Esophagus muscularis mucosa (tissue), 4 donors: Measurements from ENCODE around the gene CRYM. TPM values are rescaled to one million over a fixed set of nuclear protein-coding genes. Genes with fewer than 3 reads are reported as not detected.
A peak's percentile ranks its signal among the peaks of the same experiment; 100 is the strongest.
"Not testable (repeated sequence)": the region's sequence is repeated elsewhere in the genome, so short reads cannot be mapped to it uniquely, and the experiment has no call there.

ENCODE experiments used
- DNase-seq: peaks from one replicate; pipeline ENCODE4 v3.0.0-alpha.2; 2017; ENCODE audit errors: extremely low spot score
- H3K27ac ChIP-seq, 4 donors: fragments of 200-600 bp; sonication (generic); replicated peaks in 1 of 4; 1 replicate in 3 of 4; 2 replicates in 1 of 4; pipeline ENCODE4 v1.5.1; 2016 to 2019; ENCODE audit warnings: mild to moderate bottlenecking in 1 of 4
- H3K27me3 ChIP-seq, 4 donors: fragments of 200-600 bp; sonication (generic); one replicate each; pipeline versions ENCODE4 v1.5.1 to v1.6.0; 2016 to 2019
- H3K36me3 ChIP-seq, 4 donors: fragments of 200-600 bp; sonication (generic); one replicate each; pipeline ENCODE4 v1.5.1; 2016 to 2019
- H3K4me1 ChIP-seq, 4 donors: fragments of 200-600 bp; sonication (generic); one replicate each; pipeline ENCODE4 v1.5.1; 2016 to 2019
- H3K4me3 ChIP-seq, 4 donors: fragments of 200-600 bp; sonication (generic); 1 replicate in 2 of 4; 2 replicates in 2 of 4; pipeline ENCODE4 v1.5.1; 2016 to 2019; ENCODE audit warnings: mild to moderate bottlenecking in 4 of 4, moderate library complexity in 1 of 4
- H3K9me3 ChIP-seq, 4 donors: fragments of 200-600 bp; sonication (generic); 1 replicate in 3 of 4; 2 replicates in 1 of 4; pipeline ENCODE4 v1.5.1; 2016 to 2019
- CTCF ChIP-seq, 3 experiments: fragments of 200-600 bp in 2 of 3; fragments of 450-650 bp in 1 of 3; sonication (generic) in 2 of 3; IDR thresholded peaks; one replicate each; pipeline ENCODE4 v1.5.1; 2017 to 2019; ENCODE audit warnings: antibody characterized with exemption in 3 of 3, mild to moderate bottlenecking in 2 of 3, moderate library complexity in 1 of 3
- EP300 ChIP-seq: sonication (generic); formaldehyde crosslinking; IDR thresholded peaks from one replicate; pipeline ENCODE4 v1.6.1; 2017; ENCODE audit warnings: antibody characterized with exemption
- POLR2A ChIP-seq: fragments of 450-650 bp; IDR thresholded peaks from one replicate; pipeline ENCODE4 v1.6.1; 2017; ENCODE audit warnings: antibody characterized with exemption, moderate library complexity, mild to moderate bottlenecking, low read depth
- POLR2AphosphoS5 ChIP-seq, 2 donors: sonication (generic); formaldehyde crosslinking; IDR thresholded peaks; one replicate each; pipeline ENCODE4 v1.6.1; 2017; ENCODE audit warnings: antibody characterized with exemption in 2 of 2
- WGBS: methylation state at CpG from one replicate; pipeline ENCODE4 v1.1.5; 2018; 5-methylcytosine and 5-hydroxymethylcytosine counted together
- intact Hi-C: fragments of 100-400 bp; cut with DNase I; formaldehyde crosslinking; loops from one replicate; pipeline ENCODE4 v1.15.1; 2023
- total RNA-seq, 4 donors: library from RNA; depleted of rRNA; stranded (reverse); fragments of >200 nt; gene quantifications; one replicate each; pipeline versions ENCODE4 v1.1.0 to v1.2.1, GENCODE V29; 2016

The CRYM gene
- total RNA-seq, 4 donors from 2014 or later, result 1.0 to 1.2 TPM; not detected in 2

DNA sequence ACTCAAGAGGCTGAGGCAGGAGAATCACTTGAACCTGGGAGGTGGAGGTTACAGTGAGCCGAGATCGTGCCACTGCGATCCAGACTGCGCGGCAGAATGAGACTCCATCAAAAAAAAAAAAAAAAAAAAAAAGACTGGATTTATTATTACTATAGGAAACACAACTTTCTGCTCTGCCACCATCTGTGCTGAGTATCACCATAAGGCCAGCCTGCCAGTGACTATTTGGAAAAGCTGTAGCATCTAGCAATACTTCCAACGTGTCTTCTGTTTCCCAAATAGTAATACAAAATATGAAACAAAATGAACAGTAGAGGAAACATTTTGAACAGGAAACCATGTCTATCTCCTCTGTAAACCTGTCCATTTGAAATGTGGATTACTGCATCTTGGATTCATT lies 43.6 kb upstream of the CRYM start:
- intact Hi-C loops, result no loop called here
- H3K4me1 ChIP-seq, result no peaks in the 10 kb centered on the region
- no peaks in the 10 kb centered on the region for H3K27me3 ChIP-seq
- no peak overlapping the region for H3K27ac ChIP-seq
- TF ChIP-seq EP300 (no peak), POLR2AphosphoS5 (IDR thresholded peaks at IDR 0.05) (no peak), POLR2A (no peak), CTCF (IDR thresholded peaks at IDR 0.05) (no peak)
- 93% methylated on average over 6 of the region's 6 CpGs for whole genome bisulfite sequencing
- H3K36me3 ChIP-seq, result no peaks in the 10 kb centered on the region
- no peak for DNase-seq
- no peak overlapping the region for H3K4me3 ChIP-seq
- H3K9me3 ChIP-seq, result no peaks in the 10 kb centered on the region

DNA sequence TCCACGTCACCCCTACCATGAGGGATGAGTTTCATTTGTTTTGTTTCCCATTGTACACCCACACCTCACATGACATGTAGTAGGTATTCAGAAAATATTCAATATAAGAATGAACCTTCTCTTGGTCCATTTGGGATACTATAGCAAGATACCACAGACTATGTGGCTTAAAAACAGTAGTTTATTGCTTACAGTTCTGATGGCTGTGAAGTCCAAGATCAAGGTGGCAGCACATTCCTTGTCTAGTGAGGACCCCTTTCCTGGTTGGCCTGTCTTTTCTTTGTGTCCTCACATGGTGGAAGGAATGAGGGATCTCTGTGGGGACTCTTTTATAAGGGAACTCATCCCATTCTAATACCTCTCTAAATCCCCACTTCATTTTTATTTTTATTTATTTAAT lies 36.2 kb upstream of the CRYM start:
- intact Hi-C loops, result no loop called here
- DNase-seq, result no peak
- Histone ChIP-seq H3K36me3 (no peaks in the 10 kb centered on the region), H3K27ac (no peak overlapping the region), H3K27me3 (no peaks in the 10 kb centered on the region), H3K4me1 (no peaks in the 10 kb centered on the region), H3K4me3 (no peak overlapping the region), H3K9me3 (no peaks in the 10 kb centered on the region)
- 100% methylated on average over 1 of the region's 1 CpG for WGBS
- TF ChIP-seq POLR2A, result no peak
- TF ChIP-seq POLR2AphosphoS5 (IDR thresholded peaks at IDR 0.05), result no peak
- TF ChIP-seq CTCF (IDR thresholded peaks at IDR 0.05), result no peak
- no peak for TF ChIP-seq EP300

GRCh38 chr16:21312863-21313372 lies 34.8 kb upstream of the CRYM start:
- H3K9me3 ChIP-seq, H3K36me3 ChIP-seq, H3K4me3 ChIP-seq, intact Hi-C loops, H3K4me1 ChIP-seq, DNase-seq, H3K27me3 ChIP-seq, H3K27ac ChIP-seq: not testable (repeated sequence)
- WGBS, result 97% methylated on average over 10 of the region's 25 CpGs

DNA sequence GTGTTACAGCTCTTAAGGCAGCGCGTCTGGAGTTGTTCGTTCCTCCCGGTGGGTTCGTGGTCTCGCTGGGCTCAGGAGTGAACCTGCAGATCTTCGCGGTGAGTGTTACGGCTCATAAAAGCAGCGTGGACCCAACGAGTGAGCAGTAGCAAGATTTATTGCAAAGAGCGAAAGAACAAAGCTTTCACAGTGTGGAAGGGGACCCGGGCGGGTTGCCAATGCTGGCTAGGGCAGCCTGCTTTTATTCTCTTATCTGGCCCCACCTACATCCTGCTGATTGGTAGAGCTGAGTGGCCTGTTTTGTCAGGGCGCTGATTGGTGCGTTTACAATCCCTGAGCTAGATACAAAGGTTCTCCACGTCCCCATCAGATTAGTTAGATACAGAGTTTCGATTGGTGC lies 34.0 kb upstream of the CRYM start:
- H3K4me1 ChIP-seq, H3K27ac ChIP-seq, H3K36me3 ChIP-seq, H3K27me3 ChIP-seq, intact Hi-C loops, H3K4me3 ChIP-seq, DNase-seq, H3K9me3 ChIP-seq: not testable (repeated sequence)
- 92% methylated on average over 18 of the region's 18 CpGs for WGBS

DNA sequence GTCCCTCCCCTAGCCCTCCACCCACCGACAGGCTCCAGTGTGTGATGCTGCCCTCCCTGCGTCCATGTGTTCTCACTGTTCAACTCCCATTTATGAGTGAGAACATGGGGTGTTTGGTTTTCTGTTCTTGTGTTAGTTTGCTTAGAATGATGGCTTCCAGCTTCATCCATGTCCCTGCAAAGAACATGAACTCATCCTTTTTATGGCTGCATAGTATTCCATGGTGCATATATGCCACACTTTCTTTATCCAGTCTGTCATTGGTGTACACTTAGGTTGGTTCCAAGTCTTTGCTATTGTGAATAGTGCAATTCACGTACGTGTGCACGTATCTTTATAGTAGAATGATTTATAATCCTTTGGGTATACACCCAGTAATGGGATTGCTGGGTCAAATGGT lies 28.6 kb upstream of the CRYM start:
- H3K36me3 ChIP-seq, H3K4me1 ChIP-seq, H3K9me3 ChIP-seq, DNase-seq, H3K27me3 ChIP-seq, H3K4me3 ChIP-seq, intact Hi-C loops, H3K27ac ChIP-seq: not testable (repeated sequence)
- WGBS, result 95% methylated on average over 5 of the region's 5 CpGs

DNA sequence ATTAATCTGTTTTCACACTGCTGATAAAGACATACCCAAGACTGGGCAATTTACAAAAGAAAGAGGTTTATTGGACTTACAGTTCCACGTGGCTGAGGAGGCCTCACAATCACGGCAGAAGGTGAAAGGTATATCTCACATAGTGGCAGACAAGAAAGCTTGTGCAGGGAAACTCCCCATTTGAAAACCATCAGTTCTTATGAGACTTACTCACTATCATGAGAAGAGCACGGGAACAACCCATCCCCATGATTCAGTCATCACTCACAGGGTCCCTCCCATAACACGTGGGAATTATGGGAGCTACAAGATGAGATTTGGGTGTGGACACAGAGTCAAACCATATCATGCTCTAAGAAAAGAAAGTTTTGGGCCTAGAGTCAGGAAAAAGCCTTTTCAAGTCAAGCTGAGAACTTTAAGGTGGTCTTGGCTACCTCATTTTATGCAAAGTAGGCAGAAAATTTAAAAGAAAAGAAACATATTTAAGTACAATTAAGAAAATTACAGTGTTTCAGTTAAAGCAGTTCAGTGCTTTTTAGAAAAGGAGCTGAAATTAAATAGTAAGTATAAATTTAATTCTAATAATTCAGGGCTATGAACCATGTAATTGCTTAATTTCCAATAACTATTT lies 24.9 kb upstream of the CRYM start:
- TF ChIP-seq EP300, result no peak
- no peak for TF ChIP-seq CTCF (IDR thresholded peaks at IDR 0.05)
- TF ChIP-seq POLR2A, result no peak
- peak; percentile 26 to 66 for TF ChIP-seq POLR2AphosphoS5 (IDR thresholded peaks at IDR 0.05)
- intact Hi-C loops, result loop anchor here (2.0 to 5.0 kb wide), 2 partner anchors 114 to 249 kb away; no protein-coding TSS in a partner anchor
- H3K4me1 ChIP-seq, result peaks cover 0 to 24% (median 15%) of the 10 kb centered on the region in 4 donors
- H3K36me3 ChIP-seq, result no peaks in the 10 kb centered on the region
- WGBS, result 81% methylated on average over 4 of the region's 4 CpGs
- no peak for DNase-seq
- H3K27ac ChIP-seq, result peak overlapping the region in 2 of 4 donors; percentile 81 to 82
- H3K27me3 ChIP-seq, result no peaks in the 10 kb centered on the region
- peak overlapping the region in 1 of 4 donors; percentile 64 for H3K4me3 ChIP-seq
- H3K9me3 ChIP-seq, result no peaks in the 10 kb centered on the region
